HL-60 (cell line): ENCODE measurements around the gene PPP2R3C.

Experiments
- CTCF ChIP-seq: IDR thresholded peaks from one replicate; pipeline ENCODE4 v1.5.1; 2011; ENCODE audit warnings: low read length, control low read depth, inconsistent platforms; ENCODE audit not compliant: insufficient read depth
- POLR2AphosphoS5 ChIP-seq: IDR thresholded peaks from 2 replicates; pipeline ENCODE4 v1.6.1; 2012; ENCODE audit warnings: low read depth

- no peak for TF ChIP-seq CTCF
- TF ChIP-seq POLR2AphosphoS5 = no peak
Measured at GRCh38 chr14:35083530-35084150, 38.1 kb downstream of the PPP2R3C start.
